ENCODE results near the gene VEPH1.

VEPH1 gene

GRCh38 chr3:157297328-157297915 is 205.8 kb downstream of the VEPH1 start:
- no peak for TF ChIP-seq GATA3 (IDR thresholded peaks at IDR 0.05; ENCODE audit: low read depth, low read length)

GRCh38 chr3:157294953-157295352 is 208.3 kb downstream of the VEPH1 start:
- no peak for TF ChIP-seq GATA2 (IDR thresholded peaks at IDR 0.05; ENCODE audit: low read depth, low read length)
- no peak for TF ChIP-seq GATA3 (IDR thresholded peaks at IDR 0.05; ENCODE audit: low read depth, low read length)

- no peak for TF ChIP-seq GATA2 (IDR thresholded peaks at IDR 0.05; ENCODE audit: low read depth, low read length)
- TF ChIP-seq GATA3 (IDR thresholded peaks at IDR 0.05; ENCODE audit: low read depth, low read length) = no peak
These were observed 208.7 kb downstream of the VEPH1 start for GRCh38 chr3:157294491-157294890.

- TF ChIP-seq GATA3 (IDR thresholded peaks at IDR 0.05; ENCODE audit: low read depth, low read length) (no peak), GATA2 (IDR thresholded peaks at IDR 0.05; ENCODE audit: low read depth, low read length) (no peak)
These were observed 212.4 kb downstream of the VEPH1 start for GRCh38 chr3:157290766-157291165.

- no peak for TF ChIP-seq GATA3 (IDR thresholded peaks at IDR 0.05; ENCODE audit: low read depth, low read length)
- no peak for TF ChIP-seq GATA2 (IDR thresholded peaks at IDR 0.05; ENCODE audit: low read depth, low read length)
These were observed 217.2 kb downstream of the VEPH1 start for GRCh38 chr3:157285966-157286365.

GRCh38 chr3:157285141-157285540 is 218.1 kb downstream of the VEPH1 start:
- TF ChIP-seq GATA2 (IDR thresholded peaks at IDR 0.05; ENCODE audit: low read depth, low read length) = no peak
- no peak for TF ChIP-seq GATA3 (IDR thresholded peaks at IDR 0.05; ENCODE audit: low read depth, low read length)

- TF ChIP-seq GATA3 (IDR thresholded peaks at IDR 0.05; ENCODE audit: low read depth, low read length) (no peak), GATA2 (IDR thresholded peaks at IDR 0.05; ENCODE audit: low read depth, low read length) (no peak)
These were observed 218.5 kb downstream of the VEPH1 start for GRCh38 chr3:157284688-157285087.

GRCh38 chr3:157282261-157283191 is 220.7 kb downstream of the VEPH1 start:
- TF ChIP-seq GATA3 (IDR thresholded peaks at IDR 0.05; ENCODE audit: low read depth, low read length) (no peak), GATA2 (IDR thresholded peaks at IDR 0.05; ENCODE audit: low read depth, low read length) (no peak)

- TF ChIP-seq GATA2 (IDR thresholded peaks at IDR 0.05; ENCODE audit: low read depth, low read length) (no peak), GATA3 (IDR thresholded peaks at IDR 0.05; ENCODE audit: low read depth, low read length) (no peak)
These were observed 222.4 kb downstream of the VEPH1 start for GRCh38 chr3:157280786-157281185.

- no peak for TF ChIP-seq GATA2 (IDR thresholded peaks at IDR 0.05; ENCODE audit: low read depth, low read length)
These were observed 222.9 kb downstream of the VEPH1 start for GRCh38 chr3:157280354-157280753.

- TF ChIP-seq GATA3 (IDR thresholded peaks at IDR 0.05; ENCODE audit: low read depth, low read length) (no peak), GATA2 (IDR thresholded peaks at IDR 0.05; ENCODE audit: low read depth, low read length) (no peak)
These were observed 224.0 kb downstream of the VEPH1 start for GRCh38 chr3:157279237-157279636.

GRCh38 chr3:157276801-157277200 is 226.4 kb downstream of the VEPH1 start:
- TF ChIP-seq GATA3 (IDR thresholded peaks at IDR 0.05; ENCODE audit: low read depth, low read length) = no peak
- TF ChIP-seq GATA2 (IDR thresholded peaks at IDR 0.05; ENCODE audit: low read depth, low read length) = no peak

GRCh38 chr3:157275832-157276231 is 227.4 kb downstream of the VEPH1 start:
- TF ChIP-seq GATA2 (IDR thresholded peaks at IDR 0.05; ENCODE audit: low read depth, low read length) = no peak
- no peak for TF ChIP-seq GATA3 (IDR thresholded peaks at IDR 0.05; ENCODE audit: low read depth, low read length)

GRCh38 chr3:157274644-157275137 is 228.5 kb downstream of the VEPH1 start:
- TF ChIP-seq GATA2 (IDR thresholded peaks at IDR 0.05; ENCODE audit: low read depth, low read length) = no peak
- TF ChIP-seq GATA3 (IDR thresholded peaks at IDR 0.05; ENCODE audit: low read depth, low read length) = no peak
